Measurements from ENCODE around the gene GNB4. TPM values are rescaled to one million over a fixed set of nuclear protein-coding genes. Genes with fewer than 3 reads are reported as not detected.

The GNB4 gene
- total RNA-seq, 1 donor from 2014 or later, result 15.8 TPM

DNA sequence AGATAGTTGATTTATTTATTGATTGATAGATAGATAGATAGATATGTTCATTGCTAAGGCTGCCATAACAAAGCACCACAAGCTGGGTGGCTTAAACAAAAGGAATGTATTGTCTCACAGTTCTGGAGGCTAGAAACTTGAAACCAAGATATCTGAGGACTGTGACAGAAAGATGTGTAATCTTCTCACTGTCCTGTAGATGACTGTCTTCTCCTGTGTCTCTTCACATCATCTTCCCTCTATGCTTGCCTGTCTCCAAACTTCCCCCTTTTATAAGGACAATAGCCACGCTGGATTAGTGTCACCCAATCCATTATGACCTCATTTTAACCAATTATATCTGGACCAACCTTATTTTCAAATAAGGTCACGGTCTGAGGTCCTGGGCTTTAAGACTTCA is 40.9 kb downstream of the GNB4 start:
- no peak overlapping the region for H3K4me3 ChIP-seq (ENCODE audit: low read depth, low read length)
- FAIRE-seq (no peak), DNase-seq (ENCODE audit: low read depth) (no peak)
- no peaks in the 10 kb centered on the region for H3K27me3 ChIP-seq (ENCODE audit: control insufficient read depth, insufficient read depth, low read length)
- H3K36me3 ChIP-seq (ENCODE audit: control insufficient read depth, insufficient read depth, low read length), result no peaks in the 10 kb centered on the region
- TF ChIP-seq, protein P1, sequence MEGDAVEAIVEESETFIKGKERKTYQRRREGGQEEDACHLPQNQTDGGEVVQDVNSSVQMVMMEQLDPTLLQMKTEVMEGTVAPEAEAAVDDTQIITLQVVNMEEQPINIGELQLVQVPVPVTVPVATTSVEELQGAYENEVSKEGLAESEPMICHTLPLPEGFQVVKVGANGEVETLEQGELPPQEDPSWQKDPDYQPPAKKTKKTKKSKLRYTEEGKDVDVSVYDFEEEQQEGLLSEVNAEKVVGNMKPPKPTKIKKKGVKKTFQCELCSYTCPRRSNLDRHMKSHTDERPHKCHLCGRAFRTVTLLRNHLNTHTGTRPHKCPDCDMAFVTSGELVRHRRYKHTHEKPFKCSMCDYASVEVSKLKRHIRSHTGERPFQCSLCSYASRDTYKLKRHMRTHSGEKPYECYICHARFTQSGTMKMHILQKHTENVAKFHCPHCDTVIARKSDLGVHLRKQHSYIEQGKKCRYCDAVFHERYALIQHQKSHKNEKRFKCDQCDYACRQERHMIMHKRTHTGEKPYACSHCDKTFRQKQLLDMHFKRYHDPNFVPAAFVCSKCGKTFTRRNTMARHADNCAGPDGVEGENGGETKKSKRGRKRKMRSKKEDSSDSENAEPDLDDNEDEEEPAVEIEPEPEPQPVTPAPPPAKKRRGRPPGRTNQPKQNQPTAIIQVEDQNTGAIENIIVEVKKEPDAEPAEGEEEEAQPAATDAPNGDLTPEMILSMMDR (IDR thresholded peaks at IDR 0.05; ENCODE audit: insufficient read depth, low read length, severe bottlenecking), result no peak

DNA sequence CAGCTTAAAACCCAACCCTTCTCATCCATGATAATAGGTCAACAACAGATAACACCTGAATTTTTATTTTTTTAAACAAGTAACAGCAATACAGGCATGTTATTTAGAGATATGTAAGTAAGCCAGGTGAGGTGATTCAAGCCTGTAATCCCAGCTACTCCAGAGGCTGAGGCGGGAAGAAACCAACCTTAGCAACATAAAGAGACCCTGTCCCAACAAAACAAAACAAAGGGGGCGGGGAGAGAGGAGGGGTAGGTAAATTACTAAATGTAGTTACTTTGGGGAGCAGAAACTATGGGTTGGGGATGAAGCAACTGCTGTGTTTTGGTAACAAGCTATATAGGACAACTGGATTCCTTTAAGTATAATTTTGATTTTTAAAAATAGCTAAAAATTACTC is 47.0 kb downstream of the GNB4 start:
- no peak for DNase-seq (ENCODE audit: low read depth)
- Histone ChIP-seq H3K27me3 (ENCODE audit: control insufficient read depth, insufficient read depth, low read length) (no peaks in the 10 kb centered on the region), H3K36me3 (ENCODE audit: control insufficient read depth, insufficient read depth, low read length) (no peaks in the 10 kb centered on the region), H3K4me3 (ENCODE audit: low read depth, low read length) (no peak overlapping the region)
- TF ChIP-seq, protein P1 (IDR thresholded peaks at IDR 0.05; ENCODE audit: insufficient read depth, low read length, severe bottlenecking), result no peak
- no peak for FAIRE-seq

- no peak overlapping the region for H3K4me3 ChIP-seq (ENCODE audit: low read depth, low read length)
- TF ChIP-seq, protein P1 (IDR thresholded peaks at IDR 0.05; ENCODE audit: insufficient read depth, low read length, severe bottlenecking), result no peak
- no peaks in the 10 kb centered on the region for H3K27me3 ChIP-seq (ENCODE audit: control insufficient read depth, insufficient read depth, low read length)
- DNase-seq (ENCODE audit: low read depth) (no peak), FAIRE-seq (no peak)
- no peaks in the 10 kb centered on the region for H3K36me3 ChIP-seq (ENCODE audit: control insufficient read depth, insufficient read depth, low read length)
Observed at GRCh38 chr3:179402963-179403362, 48.3 kb downstream of the GNB4 start.

GRCh38 chr3:179401561-179401960 is 49.7 kb downstream of the GNB4 start:
- no peak for DNase-seq (ENCODE audit: low read depth)
- H3K27me3 ChIP-seq (ENCODE audit: control insufficient read depth, insufficient read depth, low read length), result no peaks in the 10 kb centered on the region
- no peak overlapping the region for H3K4me3 ChIP-seq (ENCODE audit: low read depth, low read length)
- TF ChIP-seq, protein P1 (IDR thresholded peaks at IDR 0.05; ENCODE audit: insufficient read depth, low read length, severe bottlenecking), result no peak
- no peak for FAIRE-seq
- no peaks in the 10 kb centered on the region for H3K36me3 ChIP-seq (ENCODE audit: control insufficient read depth, insufficient read depth, low read length)

- peaks cover 3% of the 10 kb centered on the region for H3K36me3 ChIP-seq (ENCODE audit: control insufficient read depth, insufficient read depth, low read length)
- no peak for DNase-seq (ENCODE audit: low read depth)
- H3K27me3 ChIP-seq (ENCODE audit: control insufficient read depth, insufficient read depth, low read length), result no peaks in the 10 kb centered on the region
- no peak for FAIRE-seq
- TF ChIP-seq, protein P1 (IDR thresholded peaks at IDR 0.05; ENCODE audit: insufficient read depth, low read length, severe bottlenecking), result no peak
- H3K4me3 ChIP-seq (ENCODE audit: low read depth, low read length), result no peak overlapping the region
Observed at GRCh38 chr3:179398574-179399231, 52.6 kb downstream of the GNB4 start.

DNA sequence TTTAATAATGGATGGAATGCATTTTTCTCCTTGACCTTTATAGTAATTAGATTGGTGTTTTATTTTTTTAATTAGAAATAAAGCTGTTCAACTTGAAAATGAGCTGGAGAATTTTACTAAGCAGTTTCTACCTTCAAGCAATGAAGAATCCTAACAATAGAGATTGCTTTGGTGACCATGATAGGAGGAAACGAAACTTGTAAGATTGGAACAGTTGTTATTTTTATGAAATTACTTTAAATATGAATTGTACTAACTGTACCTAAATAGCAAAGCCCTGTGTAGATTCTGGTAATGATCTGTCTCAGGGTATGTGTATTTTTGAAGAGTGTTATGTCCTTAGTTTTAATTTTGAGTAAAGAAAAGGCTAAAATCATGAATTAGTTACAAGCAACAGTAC is 59.4 kb downstream of the GNB4 start:
- DNase-seq (ENCODE audit: low read depth) (no peak), FAIRE-seq (no peak)
- peaks cover 6% of the 10 kb centered on the region for H3K36me3 ChIP-seq (ENCODE audit: control insufficient read depth, insufficient read depth, low read length)
- H3K27me3 ChIP-seq (ENCODE audit: control insufficient read depth, insufficient read depth, low read length), result no peaks in the 10 kb centered on the region
- no peak overlapping the region for H3K4me3 ChIP-seq (ENCODE audit: low read depth, low read length)
- TF ChIP-seq, protein P1 (IDR thresholded peaks at IDR 0.05; ENCODE audit: insufficient read depth, low read length, severe bottlenecking), result no peak
